Measurements from ENCODE around the gene ADGRV1.

The ADGRV1 gene

GRCh38 chr5:90875456-90875855 lies 316.9 kb downstream of the ADGRV1 start:
- no peak for DNase-seq

- DNase-seq = no peak
These were observed 317.8 kb downstream of the ADGRV1 start for GRCh38 chr5:90876366-90876765.

GRCh38 chr5:90877049-90877448 lies 318.5 kb downstream of the ADGRV1 start:
- DNase-seq = no peak

GRCh38 chr5:90878081-90878480 lies 319.5 kb downstream of the ADGRV1 start:
- no peak for DNase-seq

GRCh38 chr5:90878549-90879196 lies 320.1 kb downstream of the ADGRV1 start:
- no peak for DNase-seq

GRCh38 chr5:90881626-90882150 lies 323.1 kb downstream of the ADGRV1 start:
- no peak for DNase-seq

- DNase-seq = no peak
These were observed 323.9 kb downstream of the ADGRV1 start for GRCh38 chr5:90882448-90882847.

- no peak for DNase-seq
These were observed 326.7 kb downstream of the ADGRV1 start for GRCh38 chr5:90885180-90885868.

- DNase-seq = no peak
These were observed 327.8 kb downstream of the ADGRV1 start for GRCh38 chr5:90886381-90886780.

GRCh38 chr5:90888511-90889324 lies 330.1 kb downstream of the ADGRV1 start:
- peak in 1 of 2 experiments; percentile 25 for DNase-seq

- no peak for DNase-seq
These were observed 330.7 kb downstream of the ADGRV1 start for GRCh38 chr5:90889325-90889600.

- DNase-seq = no peak
These were observed 331.6 kb downstream of the ADGRV1 start for GRCh38 chr5:90890180-90890579.

- DNase-seq = no peak
These were observed 336.3 kb downstream of the ADGRV1 start for GRCh38 chr5:90894866-90895420.

GRCh38 chr5:90897618-90898017 lies 339.0 kb downstream of the ADGRV1 start:
- DNase-seq = peak; percentile 15 to 57

- DNase-seq = no peak
These were observed 339.9 kb downstream of the ADGRV1 start for GRCh38 chr5:90898326-90899013.

GRCh38 chr5:90899014-90899604 lies 340.5 kb downstream of the ADGRV1 start:
- DNase-seq = no peak

- DNase-seq = no peak
These were observed 342.7 kb downstream of the ADGRV1 start for GRCh38 chr5:90901261-90901660.

- DNase-seq = no peak
These were observed 343.6 kb downstream of the ADGRV1 start for GRCh38 chr5:90902170-90902569.

- DNase-seq = no peak
These were observed 344.2 kb downstream of the ADGRV1 start for GRCh38 chr5:90902651-90903386.

- DNase-seq = no peak
These were observed 350.5 kb downstream of the ADGRV1 start for GRCh38 chr5:90909101-90909503.

- DNase-seq = no peak
These were observed 351.3 kb downstream of the ADGRV1 start for GRCh38 chr5:90909940-90910339.

- no peak for DNase-seq
These were observed 352.6 kb downstream of the ADGRV1 start for GRCh38 chr5:90911169-90911568.
